ENCODE measurements around the gene HSPB2. TPM values are rescaled to one million over a fixed set of nuclear protein-coding genes. Genes with fewer than 3 reads are reported as not detected.

HSPB2 gene
- total RNA-seq, 1 donor from 2014 or later = 37.0 TPM

GRCh38 chr11:111957663-111958444 is 45.3 kb downstream of the HSPB2 start:
- no peak for DNase-seq
- intact Hi-C loops (cut with micrococcal nuclease) = no loop called here
- ATAC-seq = peak; percentile 50

DNA sequence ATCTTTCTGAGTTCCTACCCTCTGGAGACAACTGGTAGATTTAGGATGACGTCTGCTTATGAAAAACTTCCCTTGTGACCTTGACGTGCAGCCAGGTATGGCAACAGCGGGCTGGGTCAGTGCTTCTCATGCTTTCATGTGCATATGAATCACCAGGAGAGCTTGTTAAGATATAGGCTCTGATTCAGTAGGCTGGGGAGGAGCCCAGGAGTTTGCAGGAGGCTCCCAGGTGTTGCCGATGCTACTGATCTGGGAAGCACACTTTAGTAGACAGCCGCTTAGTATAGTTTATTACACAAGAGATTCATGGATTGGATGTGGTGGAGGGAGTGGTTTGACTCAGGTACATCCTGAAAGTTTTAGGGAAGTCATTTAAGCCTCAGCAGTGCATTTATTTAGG is 48.4 kb downstream of the HSPB2 start:
- intact Hi-C loops (cut with micrococcal nuclease) = no loop called here
- DNase-seq (no peak), ATAC-seq (no peak)

DNA sequence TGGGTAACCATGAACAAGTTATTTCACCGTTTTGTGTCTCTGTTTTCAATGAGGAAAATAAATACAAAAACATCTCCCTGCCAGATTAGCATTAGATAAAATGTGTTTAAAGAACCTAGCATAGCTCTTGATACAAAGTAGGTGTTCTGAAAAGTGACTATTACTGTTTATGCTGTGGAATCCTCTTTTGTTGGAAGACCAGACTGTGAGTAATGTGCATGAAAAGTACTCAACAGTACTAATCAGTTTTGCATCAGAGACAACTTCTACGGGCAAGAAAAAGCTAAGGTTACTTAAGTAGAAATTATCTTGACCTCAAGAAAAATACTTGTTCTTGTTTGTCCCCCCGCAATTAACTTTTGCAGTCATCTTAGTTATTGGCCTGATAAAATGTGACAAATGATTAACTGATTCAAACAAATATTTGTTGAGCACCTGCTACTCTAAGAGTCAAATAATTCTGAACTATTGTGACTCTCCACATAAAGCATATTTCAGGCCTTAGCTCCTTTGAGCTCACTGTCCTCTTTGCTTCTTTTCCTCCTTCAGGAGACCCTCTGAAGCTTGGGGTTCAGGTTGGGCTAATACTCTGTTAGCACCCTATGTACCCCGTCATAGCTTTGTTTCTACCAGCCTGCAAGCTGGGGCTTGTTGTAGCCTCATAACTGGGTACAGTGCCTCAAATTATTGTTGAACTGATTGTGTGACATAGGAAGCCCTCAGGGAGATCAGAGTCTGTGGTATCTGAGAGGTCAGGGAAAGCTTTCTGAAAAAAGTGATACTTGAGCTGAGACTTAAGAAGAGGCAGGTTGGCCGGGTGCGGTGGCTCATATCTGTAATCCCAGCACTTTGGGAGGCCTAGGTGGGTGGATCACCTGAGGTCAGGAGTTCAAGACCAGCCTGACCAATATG is 49.1 kb downstream of the HSPB2 start:
- ATAC-seq (no peak), DNase-seq (no peak)
- intact Hi-C loops (cut with micrococcal nuclease) = no loop called here

Other genes with a start within 250 kb of the HSPB2 start
- gene PPP2R1B, start 146.3 kb upstream of the HSPB2 start, total RNA-seq = 7.4 TPM
- 15.2 TPM for gene ALG9, start 41.2 kb upstream of the HSPB2 start, total RNA-seq
- gene FDXACB1, start 33.6 kb upstream of the HSPB2 start, total RNA-seq = 1.3 TPM
- 26.1 TPM for gene CFAP68, start 33.2 kb upstream of the HSPB2 start, total RNA-seq
- 6,681 TPM for gene CRYAB, start 964 bp upstream of the HSPB2 start, total RNA-seq
- 1.0 TPM for gene C11orf52, start 6.2 kb downstream of the HSPB2 start, total RNA-seq
- 19.6 TPM for gene DIXDC1, start 24.6 kb downstream of the HSPB2 start, total RNA-seq
- 189 TPM for gene DLAT, start 112.7 kb downstream of the HSPB2 start, total RNA-seq
- 1.6 TPM for gene PIH1D2, start 161.3 kb downstream of the HSPB2 start, total RNA-seq
- 7.7 TPM for gene NKAPD1, start 161.6 kb downstream of the HSPB2 start, total RNA-seq
- gene TIMM8B, start 174.0 kb downstream of the HSPB2 start, total RNA-seq = 158 TPM
- 269 TPM for gene SDHD, start 174.1 kb downstream of the HSPB2 start, total RNA-seq

Data from left ventricle myocardium superior (tissue), 1 donor.